ES-I3 (cell line): ENCODE results near the gene GATAD2A.
"Not testable (repeated sequence)": the region's sequence is repeated elsewhere in the genome, so short reads cannot be mapped to it uniquely, and the experiment has no call there.

Experiments used
- H3K36me3 ChIP-seq: 2 replicates; pipeline ENCODE4 v1.6.1; 2013; ENCODE audit warnings: mild to moderate bottlenecking, low read length, control low read depth, moderate library complexity; ENCODE audit not compliant: insufficient read depth
- H3K4me1 ChIP-seq: 2 replicates; pipeline ENCODE4 v1.6.1; 2013; ENCODE audit warnings: mild to moderate bottlenecking, control low read depth, low read length; ENCODE audit not compliant: insufficient read depth
- H3K9ac ChIP-seq: 2 replicates; pipeline ENCODE4 v1.6.1; 2013; ENCODE audit warnings: low read depth, mild to moderate bottlenecking, low read length, moderate library complexity
- H3K9me3 ChIP-seq: 2 replicates; pipeline ENCODE4 v1.6.1; 2013; ENCODE audit warnings: mild to moderate bottlenecking, low read length, moderate library complexity; ENCODE audit not compliant: control insufficient read depth, insufficient read depth

Gene GATAD2A

GRCh38 chr19:19382118-19382517, 23.4 kb upstream of the GATAD2A start:
- Histone ChIP-seq H3K36me3 (no peaks in the 10 kb centered on the region), H3K9ac (no peak overlapping the region), H3K4me1 (peaks cover 4% of the 10 kb centered on the region), H3K9me3 (no peaks in the 10 kb centered on the region)

GRCh38 chr19:19384486-19384885, 21.0 kb upstream of the GATAD2A start:
- H3K9me3 ChIP-seq = no peaks in the 10 kb centered on the region
- H3K4me1 ChIP-seq = peaks cover 16% of the 10 kb centered on the region
- H3K36me3 ChIP-seq = no peaks in the 10 kb centered on the region
- peak overlapping the region; percentile 93 for H3K9ac ChIP-seq

DNA sequence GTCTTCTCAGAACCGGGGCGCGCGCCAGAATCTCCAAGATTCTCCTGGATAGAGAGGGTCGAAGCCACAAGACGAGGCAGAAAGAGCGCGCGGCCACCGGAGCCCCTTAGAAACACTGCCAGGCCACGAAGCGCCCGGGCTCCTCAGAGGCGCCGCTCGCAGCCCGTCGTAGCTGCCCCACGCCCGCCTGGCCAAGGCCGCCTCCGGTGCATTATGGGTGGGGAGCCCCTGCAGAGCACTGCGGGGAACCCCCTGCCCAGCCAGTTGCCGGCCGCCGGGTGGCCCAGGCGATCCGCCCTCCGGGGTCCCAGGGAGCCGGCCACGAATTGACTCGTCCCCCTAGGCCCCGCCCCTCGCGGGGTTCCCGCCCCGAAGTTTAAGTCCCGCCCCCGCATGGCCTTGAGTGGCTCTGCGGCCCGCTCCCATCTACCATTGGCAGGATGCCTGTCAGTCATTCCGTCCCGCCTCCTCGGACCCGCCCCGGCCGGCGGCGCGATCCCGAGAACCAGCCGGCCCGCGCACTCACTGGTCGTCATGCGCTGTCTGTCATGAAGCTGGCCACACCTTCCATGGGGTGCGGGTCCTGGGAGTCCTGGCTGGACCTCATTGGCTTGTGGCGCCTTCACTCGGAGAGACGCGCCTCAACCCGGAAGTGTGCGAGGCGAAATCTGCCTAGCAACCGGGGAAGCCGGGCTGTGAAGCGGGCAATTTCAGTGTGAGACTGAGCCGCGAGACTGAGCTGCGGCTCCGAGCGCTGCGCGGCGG, 20.2 kb upstream of the GATAD2A start:
- H3K9ac ChIP-seq = peak overlapping the region; percentile 94
- peaks cover 16% of the 10 kb centered on the region for H3K4me1 ChIP-seq
- H3K36me3 ChIP-seq = no peaks in the 10 kb centered on the region
- H3K9me3 ChIP-seq = no peaks in the 10 kb centered on the region

DNA sequence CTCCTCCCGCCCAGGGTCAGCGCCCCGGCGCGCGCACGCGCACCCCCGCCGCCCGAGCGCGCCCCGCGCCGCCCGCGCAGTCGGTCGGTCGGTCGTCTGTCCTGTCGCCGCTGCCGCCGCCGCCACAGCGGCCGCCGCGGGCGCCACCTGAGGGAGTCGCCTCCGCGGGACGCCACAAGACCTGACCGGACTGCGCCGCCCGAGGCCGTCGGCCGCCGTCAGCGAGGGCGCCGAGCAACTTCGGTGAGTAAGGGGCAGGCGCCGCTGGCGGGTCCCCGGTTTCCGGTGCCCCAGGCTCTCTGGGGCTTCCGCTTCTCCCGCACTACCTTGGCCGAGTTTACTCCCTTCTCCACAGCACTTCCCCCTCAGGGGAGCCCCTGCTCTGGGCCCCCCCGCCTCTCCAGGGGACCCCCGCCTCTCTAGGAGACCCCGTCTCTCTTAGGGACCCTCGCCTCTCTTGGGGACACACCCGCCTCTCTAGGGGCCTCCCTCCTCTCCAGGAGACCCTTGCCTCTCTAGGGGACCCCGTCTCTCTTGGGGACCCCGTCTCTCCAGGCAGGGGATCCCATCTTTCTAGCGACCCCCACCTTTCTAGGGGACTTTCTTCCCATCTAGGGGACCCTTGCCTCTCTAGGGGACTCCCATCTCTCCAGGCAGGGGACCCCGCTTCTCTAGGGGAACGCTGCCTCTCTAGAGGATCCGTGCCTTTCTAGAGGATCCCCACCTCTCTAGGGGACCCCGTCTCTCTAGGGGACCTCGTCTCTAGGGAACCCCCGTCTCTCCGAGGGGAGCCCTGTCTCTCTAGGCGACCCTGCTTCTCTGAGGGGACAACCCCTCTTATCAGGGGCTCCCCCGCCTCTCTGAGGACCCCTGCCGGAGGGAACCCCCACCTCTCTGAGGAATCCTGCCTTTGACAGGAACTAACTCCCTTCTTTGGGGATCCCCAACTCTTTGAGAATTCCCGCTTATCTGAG, 19.3 kb upstream of the GATAD2A start:
- Histone ChIP-seq H3K9me3 (no peaks in the 10 kb centered on the region), H3K4me1 (peaks cover 16% of the 10 kb centered on the region), H3K36me3 (no peaks in the 10 kb centered on the region), H3K9ac (peak overlapping the region; percentile 94)

- H3K4me1 ChIP-seq = peaks cover 16% of the 10 kb centered on the region
- H3K9ac ChIP-seq = peak overlapping the region; percentile 94
- no peaks in the 10 kb centered on the region for H3K9me3 ChIP-seq
- H3K36me3 ChIP-seq = no peaks in the 10 kb centered on the region
Observed at GRCh38 chr19:19387108-19387507, 18.4 kb upstream of the GATAD2A start.

DNA sequence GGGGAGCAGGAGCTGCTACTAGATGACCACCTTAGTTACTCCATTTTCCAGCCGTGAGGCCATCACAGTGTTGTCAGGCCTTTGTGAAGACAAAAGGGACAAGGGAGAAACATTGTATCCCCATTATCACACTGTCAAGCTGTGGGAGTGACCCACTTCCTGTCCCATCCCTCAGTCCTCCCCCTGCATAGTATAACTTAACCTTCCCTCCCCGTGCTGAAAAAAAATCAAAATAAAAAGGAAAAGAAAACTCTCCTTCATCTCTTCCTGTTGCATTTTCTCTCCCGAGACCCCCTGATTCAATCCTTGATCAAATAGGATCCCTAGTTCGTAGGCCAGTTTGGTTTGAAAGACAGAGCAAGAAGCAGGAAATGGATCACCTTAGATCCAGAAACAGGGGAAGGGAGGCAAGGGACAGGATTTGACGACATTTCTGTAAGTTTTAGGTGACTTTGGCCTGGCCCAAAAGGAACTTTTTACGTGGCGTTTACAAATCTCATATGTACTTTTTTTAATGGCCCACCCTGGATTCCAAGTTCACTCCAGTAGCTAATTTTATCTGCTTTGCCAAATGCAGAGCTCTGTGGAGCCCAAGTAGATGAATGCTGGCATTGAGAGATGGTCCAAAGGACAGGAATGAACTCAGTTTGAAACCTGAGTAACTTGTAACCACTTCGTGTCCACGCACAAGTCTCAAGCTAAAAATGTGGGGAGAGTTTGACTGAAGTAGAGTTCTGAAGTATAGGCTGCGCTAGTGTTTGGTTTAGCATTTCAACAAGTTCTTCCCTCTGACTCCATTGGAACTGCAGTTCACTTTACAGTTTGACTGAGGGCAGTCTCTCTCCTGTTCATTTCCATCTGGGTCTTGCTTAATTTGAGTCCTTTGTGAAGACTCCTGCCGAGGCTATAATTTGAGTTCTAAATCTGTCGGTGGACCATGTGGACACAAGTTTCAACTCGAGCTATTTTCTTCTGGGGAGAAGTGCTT, 16.6 kb upstream of the GATAD2A start:
- Histone ChIP-seq H3K36me3 (no peaks in the 10 kb centered on the region), H3K9me3 (no peaks in the 10 kb centered on the region), H3K4me1 (peaks cover 20% of the 10 kb centered on the region), H3K9ac (peak overlapping the region; percentile 17; the same call in 1 of the 2 replicates)

DNA sequence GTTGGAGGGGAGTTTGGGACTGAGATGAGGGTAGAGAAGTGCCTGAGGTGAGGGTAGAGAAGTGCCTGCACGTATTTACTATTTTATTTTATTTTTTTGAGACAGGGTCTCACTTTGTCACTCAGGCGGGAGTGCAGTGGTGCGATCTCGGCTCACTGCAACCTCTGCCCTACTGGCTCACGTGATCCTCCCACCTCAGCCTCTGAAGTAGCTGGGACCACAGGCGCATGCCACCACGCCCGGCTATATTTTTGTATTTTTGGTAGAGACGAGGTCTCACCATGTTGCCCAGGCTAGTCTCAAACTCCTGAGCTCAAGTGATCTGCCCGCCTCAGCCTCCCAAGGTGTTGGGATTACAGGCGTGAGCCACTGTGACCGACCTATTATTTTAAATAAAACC, 15.8 kb upstream of the GATAD2A start:
- H3K36me3 ChIP-seq, H3K9ac ChIP-seq, H3K9me3 ChIP-seq: not testable (repeated sequence)
- peaks cover 25% of the 10 kb centered on the region for H3K4me1 ChIP-seq

- peak overlapping the region; percentile 18; the same call in 1 of the 2 replicates for H3K9ac ChIP-seq
- H3K9me3 ChIP-seq, H3K36me3 ChIP-seq: not testable (repeated sequence)
- H3K4me1 ChIP-seq = peaks cover 14% of the 10 kb centered on the region; the same call in 1 of the 2 replicates
Observed at GRCh38 chr19:19394333-19394732, 11.1 kb upstream of the GATAD2A start.

- peaks cover 17% of the 10 kb centered on the region; the same call in 1 of the 2 replicates for H3K4me1 ChIP-seq
- H3K9ac ChIP-seq = no peak overlapping the region
- no peaks in the 10 kb centered on the region for H3K9me3 ChIP-seq
- H3K36me3 ChIP-seq = no peaks in the 10 kb centered on the region; the same call in 1 of the 2 replicates
Observed at GRCh38 chr19:19399733-19400433, 5.6 kb upstream of the GATAD2A start.

DNA sequence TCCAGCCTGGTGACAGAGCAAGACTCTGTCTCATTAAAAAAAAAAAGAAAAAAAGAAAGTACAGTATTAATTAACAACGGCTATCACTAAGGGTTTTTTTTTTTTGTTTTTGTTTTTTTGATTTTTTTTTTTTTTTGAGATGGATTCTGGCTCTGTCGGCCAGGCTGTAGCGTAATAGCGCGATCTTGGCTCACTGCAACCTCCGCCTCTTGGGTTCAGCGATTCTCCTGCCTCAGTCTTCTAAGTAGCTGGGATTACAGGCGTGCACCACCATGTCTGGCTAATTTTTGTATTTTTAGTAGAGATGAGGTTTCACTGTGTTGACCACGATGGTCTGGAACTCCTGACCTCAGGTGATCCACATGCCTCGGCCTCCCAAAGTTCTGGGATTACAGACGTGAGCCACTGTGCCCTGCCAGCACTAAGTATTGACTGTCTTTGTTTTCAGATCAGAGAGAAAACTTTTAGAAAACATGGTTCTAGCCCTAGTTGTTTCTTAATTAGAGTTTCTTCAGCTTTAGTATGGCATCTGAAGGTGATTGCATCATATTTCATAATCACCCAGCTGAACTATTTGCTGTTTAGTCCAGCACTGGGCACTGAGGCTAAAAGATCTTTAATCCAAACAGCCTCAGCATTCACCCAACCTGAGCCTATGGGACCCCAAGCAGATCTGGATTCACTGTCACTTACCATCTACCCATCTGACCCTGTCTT, 2.7 kb upstream of the GATAD2A start:
- H3K4me1 ChIP-seq = peaks cover 22% of the 10 kb centered on the region
- no peaks in the 10 kb centered on the region for H3K9me3 ChIP-seq
- no peak overlapping the region for H3K9ac ChIP-seq
- H3K36me3 ChIP-seq = no peaks in the 10 kb centered on the region; the same call in 1 of the 2 replicates

GRCh38 chr19:19403373-19403901, 2.0 kb upstream of the GATAD2A start:
- Histone ChIP-seq H3K9me3 (no peaks in the 10 kb centered on the region), H3K9ac (no peak overlapping the region), H3K4me1 (peaks cover 24% of the 10 kb centered on the region), H3K36me3 (no peaks in the 10 kb centered on the region; the same call in 1 of the 2 replicates)

DNA sequence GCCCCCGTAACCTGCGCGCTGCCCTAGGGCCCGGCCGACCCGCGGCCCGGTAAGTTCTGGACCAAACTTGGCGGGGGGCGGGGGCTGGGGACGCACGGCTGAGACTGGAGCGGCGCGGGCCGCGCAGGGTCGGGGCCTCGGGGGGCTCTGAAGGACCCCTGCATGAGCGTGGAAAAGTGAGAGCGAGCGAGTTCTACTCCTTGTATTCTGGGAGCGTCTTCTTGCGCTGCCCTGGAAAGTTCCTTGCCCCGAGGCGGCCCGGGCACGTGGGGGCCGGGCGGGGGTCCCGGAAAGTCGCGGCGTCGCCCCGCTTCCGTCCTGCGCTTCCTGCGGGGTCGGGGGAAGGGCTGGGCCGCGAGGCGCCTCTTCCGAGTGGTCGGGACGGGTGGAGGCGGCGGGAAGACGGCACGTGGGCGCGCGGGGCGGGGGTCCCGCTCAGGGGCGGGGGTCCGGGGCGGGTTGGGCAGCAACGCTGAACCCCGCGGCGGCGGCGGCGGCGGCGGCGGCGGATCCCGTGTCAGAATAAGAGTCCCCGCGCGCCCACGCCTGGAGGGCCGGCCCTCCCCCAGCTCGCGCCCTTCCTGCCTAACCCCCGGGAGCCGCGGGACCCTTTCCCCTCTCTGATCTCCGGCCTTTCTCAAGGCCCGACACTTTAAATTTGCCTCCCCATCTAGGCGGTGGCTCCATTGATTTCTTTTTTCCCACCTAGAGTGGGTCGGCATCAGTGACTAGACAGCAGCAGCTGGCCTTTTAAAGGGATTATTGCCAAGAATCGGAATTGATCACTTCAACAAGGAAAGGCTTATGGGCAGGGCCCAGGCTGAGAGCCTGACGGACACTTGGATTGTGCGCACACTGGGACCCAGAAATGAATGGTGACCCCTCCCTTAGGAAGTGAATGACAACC, 749 bp downstream of the GATAD2A start:
- H3K4me1 ChIP-seq = peaks cover 39% of the 10 kb centered on the region
- H3K9me3 ChIP-seq = no peaks in the 10 kb centered on the region
- peak overlapping the region; percentile 56 for H3K9ac ChIP-seq
- no peaks in the 10 kb centered on the region; the same call in 1 of the 2 replicates for H3K36me3 ChIP-seq
